HPDE6-E6E7 (cell line): ENCODE data around the gene MRPS10.
"Not testable (repeated sequence)": the region's sequence is repeated elsewhere in the genome, so short reads cannot be mapped to it uniquely, and the experiment has no call there.

ENCODE experiments used
- DNase-seq: peaks from one replicate; pipeline ENCODE4 v3.0.0; 2011; ENCODE audit warnings: missing footprints; ENCODE audit errors: extremely low spot score

MRPS10 gene

DNA sequence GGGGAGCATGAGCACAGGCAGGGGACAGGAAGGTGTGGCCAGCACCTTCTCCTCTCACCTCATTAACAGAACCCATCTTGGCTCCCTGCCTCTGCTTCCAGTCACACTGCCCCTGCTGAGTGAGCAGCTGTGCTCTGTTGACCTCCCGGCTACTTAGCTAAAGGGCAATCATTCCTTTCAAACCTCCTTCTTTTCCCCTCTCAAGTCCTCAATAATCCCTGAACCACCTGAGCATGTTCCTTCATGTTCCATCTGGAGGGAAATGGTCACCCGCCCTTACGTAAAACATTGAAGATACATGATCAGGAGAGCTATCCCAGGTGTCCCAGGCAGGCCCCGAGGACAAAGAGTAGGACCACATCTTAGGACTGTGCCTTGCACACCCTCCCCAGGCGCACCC lies 21.7 kb upstream of the MRPS10 start:
- DNase-seq, result no peak

DNA sequence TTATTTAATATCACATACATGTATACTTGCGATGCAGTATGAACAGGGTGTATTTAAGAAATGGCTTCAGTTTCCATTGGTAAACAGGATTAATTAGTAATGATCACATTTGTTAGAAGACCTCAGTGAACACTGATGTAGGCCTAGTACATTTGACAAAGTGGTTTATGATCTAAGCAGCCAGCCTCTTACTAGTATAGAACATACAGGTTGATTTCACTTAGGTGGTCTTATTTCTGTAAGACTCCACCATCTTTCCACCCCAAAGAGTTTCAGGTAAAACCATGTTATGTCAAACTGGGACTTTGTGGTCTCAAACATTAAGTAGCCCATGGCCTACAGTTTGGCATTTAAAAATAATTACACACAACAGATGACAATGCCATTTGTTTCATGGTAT lies 20.2 kb upstream of the MRPS10 start:
- no peak for DNase-seq

DNA sequence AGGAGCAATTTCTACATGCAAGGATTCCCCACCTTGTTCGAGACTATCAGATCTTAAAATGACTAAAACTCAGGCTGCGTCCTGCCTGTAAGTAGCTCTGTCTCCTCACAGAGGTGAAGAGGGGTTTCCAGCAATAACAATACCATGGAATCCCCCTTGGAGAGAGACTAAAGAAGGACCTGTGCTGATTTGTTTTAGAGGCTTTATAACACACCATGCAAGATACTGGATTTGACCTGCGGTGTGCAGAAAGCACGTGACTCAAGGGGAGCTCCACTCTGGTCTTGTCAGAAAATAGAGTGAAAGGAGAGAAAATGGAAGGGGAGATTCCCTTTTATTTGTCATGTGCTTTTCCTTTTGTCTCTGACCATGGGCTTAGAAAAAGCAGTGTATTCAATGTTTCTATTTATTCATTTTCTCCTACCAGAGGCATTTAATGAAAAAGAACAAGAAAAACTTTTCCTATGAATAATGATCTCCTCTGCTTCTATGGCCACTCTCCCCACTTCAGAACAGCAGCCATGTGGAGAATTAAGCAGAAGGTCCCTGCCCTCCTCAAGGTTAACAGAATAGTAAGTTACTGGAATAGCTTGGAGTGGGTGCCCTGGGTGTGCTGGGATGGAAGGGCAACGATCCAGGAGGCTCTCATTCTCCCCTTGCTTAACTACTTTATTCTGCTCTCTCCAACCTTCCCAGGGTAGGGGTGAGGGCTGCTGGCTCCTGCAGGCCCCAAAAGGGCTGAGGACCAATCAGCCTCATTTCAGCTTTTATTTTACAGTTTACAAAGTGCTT lies 19.2 kb upstream of the MRPS10 start:
- DNase-seq, result no peak

DNA sequence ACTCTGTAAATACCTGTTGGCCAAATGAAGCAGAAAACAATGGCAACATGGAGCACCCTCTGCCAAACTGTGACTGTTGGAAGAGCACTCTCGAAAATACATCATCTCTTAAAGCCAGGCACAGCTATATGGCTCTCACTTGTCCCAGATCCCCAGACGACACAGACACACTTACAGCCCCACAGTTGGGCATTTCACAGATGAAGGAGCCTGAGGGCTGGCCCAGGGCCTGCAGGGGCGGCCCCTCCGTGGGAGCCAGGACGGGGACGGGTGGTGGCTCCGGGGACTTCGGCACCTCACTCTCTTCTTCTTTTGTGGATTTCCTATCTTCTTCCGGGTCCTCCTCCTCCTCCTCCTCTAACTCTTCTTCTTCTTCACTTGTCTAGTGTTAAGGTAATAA lies 18.4 kb upstream of the MRPS10 start:
- DNase-seq, result no peak

DNA sequence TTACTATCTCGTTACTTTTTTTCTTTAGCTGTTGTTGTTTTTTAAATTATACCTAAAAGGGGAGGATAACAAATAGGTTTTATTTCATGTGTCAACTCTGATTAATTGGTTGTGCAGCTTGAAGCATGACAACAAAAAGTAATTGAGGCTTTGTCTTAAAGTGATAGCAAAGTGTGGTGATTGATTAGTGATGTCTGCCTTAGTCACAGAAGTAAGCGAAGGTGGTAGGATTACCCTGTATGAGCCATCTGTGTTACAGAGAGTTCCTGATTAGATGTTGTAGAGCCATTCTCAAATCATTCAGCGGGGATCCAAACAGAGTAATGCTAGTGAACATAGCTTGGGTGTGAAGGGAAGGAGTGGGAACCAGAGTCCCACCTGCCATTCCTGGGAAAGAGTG lies 14.4 kb upstream of the MRPS10 start:
- DNase-seq, result no peak

DNA sequence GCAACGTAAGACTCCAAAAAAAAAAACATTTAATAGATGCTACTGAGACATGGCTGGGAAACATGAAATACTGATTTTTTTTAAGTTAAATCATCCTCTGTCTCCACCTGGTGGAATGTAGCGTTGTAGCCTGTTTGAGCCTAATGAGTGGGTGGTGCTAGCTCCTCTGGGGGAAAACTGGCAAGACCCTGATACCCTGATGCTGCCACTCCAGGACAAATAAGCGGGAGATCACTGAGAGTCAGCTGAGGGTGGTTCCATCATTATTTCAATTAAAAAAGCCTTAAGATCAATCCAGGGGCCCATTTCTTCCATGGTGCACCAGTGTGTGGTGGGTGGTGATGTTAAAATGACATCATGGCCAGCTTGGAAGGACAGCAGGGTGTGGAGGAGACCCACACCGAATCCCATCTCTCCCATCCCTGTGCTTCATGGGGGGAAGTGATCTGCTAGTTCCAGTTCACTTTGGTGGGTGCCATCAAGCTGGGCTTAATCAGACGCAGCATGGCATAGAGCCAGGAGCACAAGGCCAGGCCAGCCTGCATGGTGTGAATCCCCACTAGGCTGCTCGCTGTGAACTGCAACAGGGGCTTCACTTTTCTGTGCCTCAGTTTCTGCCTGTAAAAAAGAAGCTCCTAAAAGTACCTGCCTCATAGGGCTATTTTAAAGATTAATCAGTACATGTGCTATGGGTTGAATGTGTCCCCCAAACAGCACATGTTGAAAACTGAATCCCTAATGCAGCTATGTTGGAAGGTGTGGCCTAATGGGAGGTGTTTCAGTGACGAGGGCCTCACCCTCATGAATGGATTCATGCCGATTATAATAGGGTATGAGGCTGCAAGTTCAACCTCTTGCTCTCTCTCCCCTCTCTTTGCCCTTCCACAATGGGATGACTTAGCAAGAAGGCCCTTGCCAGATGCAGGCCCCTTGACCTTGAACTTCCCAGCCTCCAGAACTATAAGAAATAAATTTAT lies 13.0 kb upstream of the MRPS10 start:
- DNase-seq, result no peak

DNA sequence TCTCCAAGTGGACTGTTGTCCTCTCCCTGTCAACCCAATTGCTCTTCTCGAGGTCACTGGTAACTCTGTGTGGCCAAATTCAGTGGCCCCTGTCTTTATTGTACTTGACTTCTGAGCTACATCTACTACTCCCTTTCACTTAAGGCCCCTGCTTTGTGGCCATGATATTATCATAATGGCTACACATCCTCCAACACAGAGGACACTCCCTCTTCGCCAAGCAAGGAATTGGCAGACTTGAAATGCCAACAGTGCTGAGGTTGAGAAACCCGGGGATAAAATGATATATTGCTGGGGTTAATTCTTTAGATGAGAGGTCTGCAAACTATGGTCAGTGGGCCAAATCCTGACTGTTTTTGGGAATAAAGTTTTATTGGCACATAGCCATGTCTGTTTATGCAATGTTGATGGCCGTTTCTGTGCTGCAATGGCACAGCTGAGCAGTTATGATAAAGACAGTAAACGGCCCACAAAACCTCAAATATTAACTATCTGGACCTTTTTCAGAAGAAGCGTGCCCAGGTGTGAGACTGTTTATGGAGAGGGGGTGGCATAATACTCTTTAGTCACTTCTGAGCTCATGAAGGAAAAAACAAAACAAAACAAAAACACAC lies 12.0 kb upstream of the MRPS10 start:
- no peak for DNase-seq

DNA sequence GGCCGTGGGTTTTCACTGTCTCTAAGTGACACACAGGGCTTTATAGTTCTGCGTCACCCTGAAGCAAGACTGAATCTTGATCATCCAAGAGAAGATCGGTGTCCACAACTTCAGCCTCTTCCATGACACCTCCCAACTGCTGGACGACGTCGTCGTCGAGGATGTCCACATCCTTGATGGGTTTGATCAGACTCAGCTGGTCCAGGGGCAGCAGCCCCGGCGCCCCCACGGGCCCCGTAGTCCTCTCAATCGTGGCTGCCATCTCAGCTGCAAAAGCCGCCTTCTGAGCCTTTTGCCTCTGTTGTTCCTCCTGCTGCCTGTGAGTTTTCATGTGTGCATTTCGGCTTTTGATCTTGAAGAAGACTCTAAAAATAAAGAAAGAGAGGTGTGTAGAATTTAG lies 10.6 kb upstream of the MRPS10 start:
- DNase-seq, result no peak

DNA sequence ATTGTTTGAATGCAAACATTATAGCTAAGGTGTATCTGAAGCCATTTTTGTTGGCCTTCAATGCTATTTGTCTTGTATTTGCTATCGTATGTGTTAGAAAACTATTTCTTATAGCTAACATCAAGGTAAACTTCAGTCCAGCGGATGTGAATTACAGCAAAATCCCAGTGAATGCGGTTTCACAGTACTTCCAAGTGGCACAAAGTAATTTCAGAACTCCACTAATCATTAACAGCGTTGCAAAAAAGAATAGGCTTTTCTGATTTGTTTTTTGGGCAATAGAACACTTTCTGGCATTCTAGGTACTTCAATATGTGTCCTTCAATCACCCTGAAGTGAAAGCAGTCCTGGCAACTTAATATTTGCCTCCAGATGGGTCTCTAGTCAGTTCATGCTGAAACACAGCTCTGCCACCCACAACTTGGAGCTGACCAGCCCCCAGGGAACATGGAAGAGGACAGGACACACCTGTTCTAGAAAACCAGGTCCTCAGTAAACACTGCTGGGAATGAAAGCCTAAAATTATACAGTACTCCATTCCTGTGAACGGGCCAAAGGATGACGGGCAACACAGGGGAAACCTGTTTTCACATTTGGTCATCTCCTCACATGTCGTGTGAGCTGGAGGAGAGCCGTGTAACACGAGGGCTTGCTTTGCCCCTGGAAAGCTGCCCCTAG lies 9.7 kb upstream of the MRPS10 start:
- DNase-seq, result no peak

DNA sequence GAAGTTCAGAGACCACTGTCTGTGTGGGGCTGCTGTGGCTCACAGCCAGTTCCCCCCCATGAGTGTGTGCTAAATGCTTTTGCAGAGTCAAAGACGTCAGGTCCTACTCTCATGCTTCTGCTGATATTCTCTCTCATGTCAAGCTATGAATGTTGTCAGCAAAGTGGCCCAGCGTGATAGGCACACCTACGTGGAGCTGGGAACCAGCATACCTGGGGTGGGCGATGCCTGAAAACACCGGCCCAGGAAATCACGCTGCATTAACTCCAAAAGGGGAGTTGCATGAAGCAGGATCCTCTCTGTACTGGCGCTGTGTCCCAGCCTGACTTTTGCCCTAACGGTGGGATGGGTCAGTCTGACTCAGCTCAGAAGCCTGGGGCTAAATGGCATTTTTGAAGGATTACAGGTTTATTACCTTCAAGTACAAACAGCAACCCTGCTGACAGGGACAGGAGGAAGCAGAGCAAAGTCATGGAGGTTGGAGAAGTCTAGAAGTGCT lies 9.0 kb upstream of the MRPS10 start:
- DNase-seq, result peak; percentile 81

DNA sequence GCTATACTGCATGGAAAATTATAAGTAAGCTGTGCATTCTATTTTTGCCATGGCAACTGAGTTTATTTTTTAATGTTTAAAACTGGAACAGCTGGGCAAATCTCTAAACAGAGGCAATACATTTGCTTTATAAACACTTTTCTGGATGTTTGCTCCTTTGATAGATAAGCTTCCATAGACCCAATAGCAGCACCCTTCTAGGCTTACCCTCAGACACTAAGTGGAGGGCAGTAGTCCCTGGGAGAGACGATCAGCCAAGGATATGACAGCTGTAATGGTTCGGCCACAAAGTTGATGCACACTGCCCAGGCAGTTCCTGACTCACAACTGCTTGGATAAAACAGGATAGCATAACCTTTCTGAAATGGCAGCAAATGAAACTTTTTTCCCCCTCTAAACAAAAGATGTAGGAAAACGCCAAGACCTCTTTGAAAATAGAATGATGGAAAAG lies 8.5 kb upstream of the MRPS10 start:
- no peak for DNase-seq

DNA sequence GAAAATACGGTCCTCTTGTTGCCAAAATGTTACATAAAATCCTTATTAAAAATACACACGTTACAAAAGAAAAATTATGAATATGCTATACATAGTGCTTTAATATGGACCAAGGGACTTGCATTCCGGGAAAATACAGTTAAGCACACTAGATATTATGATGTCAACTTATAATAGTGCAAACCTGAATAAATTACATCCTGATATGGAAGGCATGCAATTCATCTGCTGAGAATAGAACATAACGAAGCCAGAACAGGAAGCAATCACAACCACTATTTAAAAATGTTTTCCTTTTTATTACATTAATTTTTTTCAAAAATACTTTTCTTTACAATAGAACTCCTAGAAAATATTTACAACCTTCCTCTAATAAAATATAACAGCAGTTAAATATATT lies 7.8 kb upstream of the MRPS10 start:
- DNase-seq, result no peak

DNA sequence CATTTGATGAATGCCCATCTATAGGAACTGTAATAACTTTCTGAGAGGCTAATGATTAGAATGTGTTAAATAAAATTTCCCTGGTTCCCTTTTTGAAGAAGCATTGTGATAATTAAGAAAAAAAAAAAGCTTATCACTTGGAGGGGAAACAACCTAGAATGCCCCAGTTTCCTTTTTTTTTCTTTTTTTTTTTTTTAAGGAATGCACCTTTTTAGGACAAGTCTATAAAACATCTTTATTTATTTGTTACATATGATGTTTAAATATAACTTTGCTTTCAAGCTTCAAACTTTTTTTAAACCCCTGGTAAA lies 7.3 kb upstream of the MRPS10 start:
- DNase-seq, result no peak

DNA sequence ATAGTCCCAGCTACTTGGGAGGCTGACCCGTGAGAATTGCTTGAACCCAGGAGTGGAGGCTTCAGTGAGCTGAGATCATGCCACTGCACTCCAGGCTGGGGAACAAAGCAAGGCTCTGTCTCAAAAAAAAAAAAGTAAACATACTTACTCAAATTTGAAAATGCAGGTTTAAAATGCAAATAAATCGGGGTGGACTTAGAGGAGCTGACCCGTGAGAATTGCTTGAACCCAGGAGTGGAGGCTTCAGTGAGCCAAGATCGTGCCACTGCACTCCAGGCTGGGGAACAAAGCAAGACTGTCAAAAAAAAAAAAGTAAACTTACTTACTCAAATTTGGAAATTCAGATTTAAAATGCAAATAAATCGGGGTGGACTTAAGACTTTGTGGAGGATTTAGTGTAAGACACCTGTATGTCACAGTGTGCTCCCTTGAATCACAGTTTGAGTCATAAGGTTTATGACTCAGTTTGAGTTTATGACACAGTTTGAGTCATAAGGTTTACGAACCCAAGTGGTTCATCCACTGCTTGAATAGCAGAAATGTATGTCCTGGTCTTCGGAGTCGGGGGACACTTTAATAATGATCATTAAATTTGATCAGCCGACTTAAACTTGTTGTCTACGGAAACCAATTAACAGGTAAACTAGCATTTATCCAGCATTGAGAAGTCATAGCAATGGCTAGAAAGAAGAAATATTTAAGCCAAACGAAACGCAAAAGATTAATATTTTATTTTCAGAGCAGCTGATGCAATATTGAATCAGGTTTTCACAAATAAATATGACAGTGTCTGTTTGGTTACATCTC lies 6.8 kb upstream of the MRPS10 start:
- no peak for DNase-seq

DNA sequence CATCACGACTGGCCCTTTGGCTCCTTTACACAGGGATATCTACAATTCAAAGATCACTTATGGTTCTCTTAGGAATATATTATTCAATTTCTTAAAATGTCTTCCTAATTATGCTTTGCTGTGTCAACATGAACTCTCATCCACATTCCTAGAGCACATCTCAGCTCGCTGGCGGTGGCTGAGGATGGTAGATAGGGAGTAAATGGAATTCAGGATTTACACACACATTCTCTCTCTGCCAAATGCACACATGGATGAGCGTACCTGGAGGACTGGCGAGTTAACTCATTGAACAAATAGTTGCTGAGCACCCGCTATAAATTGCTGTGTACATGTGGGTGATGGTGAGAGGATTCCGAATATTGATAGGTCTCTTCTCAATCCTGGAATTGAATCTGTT lies 4.8 kb upstream of the MRPS10 start:
- DNase-seq, result no peak

DNA sequence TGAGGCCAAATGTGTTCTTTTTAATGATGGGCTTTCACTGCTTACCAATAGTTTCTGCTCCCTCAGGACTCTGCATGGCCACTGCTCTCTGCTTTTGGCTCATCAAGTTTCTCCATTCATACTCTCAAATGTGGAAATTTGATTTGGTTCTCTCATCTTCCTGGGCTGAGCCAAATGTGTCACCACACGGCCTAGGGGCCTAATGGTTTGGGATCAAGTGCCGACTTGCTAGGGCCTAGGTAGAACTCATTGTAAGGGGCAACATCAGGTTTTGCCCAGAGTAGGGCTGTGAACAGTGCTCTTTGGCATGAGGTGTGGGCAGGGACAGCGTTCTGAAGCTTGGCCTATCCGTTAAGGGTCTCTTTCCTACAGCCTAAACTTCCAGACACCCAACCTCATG lies 3.9 kb upstream of the MRPS10 start:
- no peak for DNase-seq

DNA sequence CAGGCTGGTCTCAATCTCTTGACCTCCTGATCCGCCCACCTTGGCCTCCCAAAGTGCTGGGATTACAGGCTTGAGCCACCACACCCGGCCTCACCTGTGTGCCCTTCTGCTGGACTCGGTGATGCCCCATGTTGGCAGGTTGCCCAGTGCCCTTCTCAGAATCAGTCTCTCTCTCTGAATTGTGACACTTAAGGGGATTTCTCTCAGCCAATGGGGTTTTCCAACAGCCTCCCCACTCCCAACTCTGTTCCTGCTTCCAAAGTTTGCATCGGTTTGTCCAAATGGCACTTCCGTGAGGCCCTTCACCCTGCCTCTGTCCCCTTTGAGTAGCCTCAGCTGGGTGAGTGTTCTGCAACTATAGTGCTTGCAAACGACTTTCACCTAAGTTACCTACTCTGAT lies 3.1 kb upstream of the MRPS10 start:
- no peak for DNase-seq

DNA sequence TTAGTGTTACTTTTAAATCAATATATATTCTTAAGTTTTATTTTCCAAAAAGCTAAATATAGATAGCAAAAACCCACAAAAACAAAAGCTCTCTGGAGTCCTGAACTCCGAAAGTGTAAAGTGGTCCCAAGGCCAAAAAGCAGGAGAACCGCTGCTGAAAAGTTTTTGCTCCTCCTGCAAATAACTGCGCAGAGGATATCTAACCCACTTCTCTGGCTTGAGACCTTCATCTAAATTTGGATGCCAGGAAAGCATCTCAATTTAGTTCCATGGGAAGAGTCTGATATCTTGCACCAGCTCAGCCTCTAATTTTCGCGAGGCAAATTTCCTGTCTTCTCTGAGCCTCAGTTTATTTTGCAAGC lies 523 bp downstream of the MRPS10 start:
- DNase-seq, result no peak

DNA sequence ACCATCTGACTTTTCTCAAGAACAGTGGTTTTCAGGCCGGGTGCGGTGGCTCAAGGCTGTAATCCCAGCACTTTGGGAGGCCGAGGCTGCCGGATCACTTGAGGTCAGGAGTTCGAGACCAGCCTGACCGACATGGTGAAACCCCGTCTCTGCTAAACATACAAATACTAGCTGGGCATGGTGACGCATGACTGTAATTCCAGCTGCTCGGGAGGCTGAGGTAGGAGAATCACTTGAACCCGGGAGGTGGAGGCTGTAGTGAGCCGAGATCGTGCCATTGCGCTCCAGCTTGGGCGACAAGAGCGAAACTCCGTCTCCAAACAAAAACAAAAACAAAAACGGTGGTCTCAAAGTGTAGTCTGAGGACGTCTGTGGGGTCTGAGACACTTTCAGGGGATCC lies 1.2 kb downstream of the MRPS10 start:
- not testable (repeated sequence) for DNase-seq

DNA sequence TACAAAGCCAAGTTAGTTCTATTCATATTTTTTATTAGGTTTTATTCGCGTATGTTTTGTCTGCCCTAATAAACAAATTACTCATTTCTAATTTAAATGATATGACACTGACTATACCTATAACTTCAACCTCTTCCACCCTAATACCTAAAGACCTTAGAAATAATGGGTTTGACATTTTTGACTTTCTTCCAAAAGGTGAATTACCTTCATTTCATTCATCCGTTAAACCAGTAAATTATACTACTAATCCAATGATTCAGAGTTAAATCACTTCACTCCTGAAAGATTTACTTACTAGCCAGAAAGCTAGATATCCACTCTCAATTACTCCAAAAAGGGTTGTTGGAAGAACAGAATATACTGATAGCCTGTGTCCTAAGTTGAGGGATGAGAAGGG lies 5.2 kb downstream of the MRPS10 start:
- no peak for DNase-seq

DNA sequence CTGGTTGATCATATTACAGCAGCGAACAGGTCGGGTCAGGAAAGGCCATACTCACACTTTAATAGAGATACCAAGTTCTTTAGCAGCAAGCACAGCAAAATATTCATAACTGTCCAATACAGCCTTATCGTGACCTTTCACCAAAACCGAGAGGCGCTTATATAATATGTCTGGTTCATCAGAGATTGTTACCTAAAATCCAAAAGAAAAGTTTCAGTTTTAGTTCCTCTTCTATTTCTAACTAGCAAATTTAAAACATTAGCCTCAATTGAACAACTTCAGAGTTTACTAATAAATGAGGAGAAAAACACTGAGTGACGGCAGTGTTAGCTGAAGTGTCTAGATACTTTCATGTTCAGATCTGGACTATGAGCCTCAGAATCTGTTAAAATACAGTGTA lies 5.9 kb downstream of the MRPS10 start:
- DNase-seq, result no peak
